ENCODE measurements around the gene RNF227.
A peak's percentile ranks its signal among the peaks of the same experiment; 100 is the strongest.

RNF227 gene

GRCh38 chr17:7943291-7943690 is 27.2 kb upstream of the RNF227 start:
- no peak for TF ChIP-seq CTCF (IDR thresholded peaks at IDR 0.05; ENCODE audit: control extremely low read depth, extremely low read depth, low read depth, missing control alignments)
- ChIA-PET POLR2A (no interaction called here), CTCF (interaction anchor here (0.7 to 6.4 kb wide), 6 partner anchors 10 to 117 kb away, joined by 3 to 32 read pairs (median 4); no protein-coding TSS in a partner anchor)
- DNase-seq (ENCODE audit: extremely low spot score): no peak

- CTCF ChIA-PET: interaction anchor here (1.0 to 5.2 kb wide), 10 partner anchors 8 to 178 kb away, joined by 3 to 22 read pairs (median 4); partner anchors contain the start of genes CNTROB and TRAPPC1
These were observed 24.7 kb upstream of the RNF227 start for GRCh38 chr17:7940743-7941142.

GRCh38 chr17:7940034-7940433 is 23.9 kb upstream of the RNF227 start:
- DNase-seq (ENCODE audit: extremely low spot score): no peak
- POLR2A ChIA-PET: no interaction called here
- CTCF ChIA-PET: interaction anchor here (1.0 to 10.4 kb wide), 9 partner anchors 7 to 77 kb away, joined by 3 to 107 read pairs (median 5); partner anchors contain the start of genes CNTROB and TRAPPC1
- TF ChIP-seq CTCF (IDR thresholded peaks at IDR 0.05; ENCODE audit: control extremely low read depth, extremely low read depth, low read depth, missing control alignments): no peak

More at GRCh38 chr17:7940743-7941142, 24.7 kb upstream of the RNF227 start:
- no peak for TF ChIP-seq CTCF (IDR thresholded peaks at IDR 0.05; ENCODE audit: control extremely low read depth, extremely low read depth, low read depth, missing control alignments)
- POLR2A ChIA-PET: no interaction called here
- DNase-seq (ENCODE audit: extremely low spot score): no peak

- TF ChIP-seq CTCF (IDR thresholded peaks at IDR 0.05; ENCODE audit: control extremely low read depth, extremely low read depth, low read depth, missing control alignments): no peak
- DNase-seq (ENCODE audit: extremely low spot score): no peak
- ChIA-PET CTCF (interaction anchor here (0.9 to 10.4 kb wide), 10 partner anchors 9 to 193 kb away, joined by 3 to 107 read pairs (median 4); partner anchors contain the start of genes NAA38 and RNF227), POLR2A (no interaction called here)
These were observed 19.8 kb upstream of the RNF227 start for GRCh38 chr17:7935859-7936258.

- peak; percentile 19 for TF ChIP-seq CTCF (IDR thresholded peaks at IDR 0.05; ENCODE audit: control extremely low read depth, extremely low read depth, low read depth, missing control alignments)
- POLR2A ChIA-PET: interaction anchor here (0.7 to 1.4 kb wide), 2 partner anchors 17 to 448 kb away, joined by 3 to 5 read pairs; partner anchors contain the start of gene RNF227
- CTCF ChIA-PET: interaction anchor here (0.8 to 10.4 kb wide), 25 partner anchors 8 to 637 kb away, joined by 3 to 107 read pairs (median 4); partner anchors contain the start of gene RNF227
These were observed 16.9 kb upstream of the RNF227 start for GRCh38 chr17:7932949-7933348.

GRCh38 chr17:7932483-7932891 is 16.4 kb upstream of the RNF227 start:
- POLR2A ChIA-PET: interaction anchor here (0.7 to 1.4 kb wide), 3 partner anchors 12 to 447 kb away, joined by 3 to 5 read pairs (median 5); partner anchors contain the start of gene RNF227
- no peak for TF ChIP-seq CTCF (IDR thresholded peaks at IDR 0.05; ENCODE audit: control extremely low read depth, extremely low read depth, low read depth, missing control alignments)
- peak; percentile 54 for DNase-seq (ENCODE audit: extremely low spot score)

More at GRCh38 chr17:7932949-7933348, 16.9 kb upstream of the RNF227 start:
- peak; percentile 51 for DNase-seq (ENCODE audit: extremely low spot score)

More at GRCh38 chr17:7932483-7932891, 16.4 kb upstream of the RNF227 start:
- CTCF ChIA-PET: interaction anchor here (0.7 to 10.4 kb wide), 27 partner anchors 9 to 637 kb away, joined by 3 to 107 read pairs (median 4); partner anchors contain the start of gene RNF227

Measured in GM10248 (cell line).